Stimulated activated CD4-positive, alpha-beta T cell treated with anti-CD3 and anti-CD28 coated beads, Interleukin-1b, Interleukin-23, amount 100 ng/mL, for 24 hours (primary cell): ENCODE data around the gene MAPK11.

Source experiments
- DNase-seq, 4 experiments: peaks; one replicate each; pipeline ENCODE4 v3.0.0-alpha.2; 2020; ENCODE audit warnings: low read depth in 4 of 4, low spot score in 1 of 4

The MAPK11 gene

GRCh38 chr22:50308597-50308935 is 38.4 kb upstream of the MAPK11 start:
- DNase-seq = no peak

GRCh38 chr22:50307890-50308596 is 37.9 kb upstream of the MAPK11 start:
- no peak for DNase-seq

DNA sequence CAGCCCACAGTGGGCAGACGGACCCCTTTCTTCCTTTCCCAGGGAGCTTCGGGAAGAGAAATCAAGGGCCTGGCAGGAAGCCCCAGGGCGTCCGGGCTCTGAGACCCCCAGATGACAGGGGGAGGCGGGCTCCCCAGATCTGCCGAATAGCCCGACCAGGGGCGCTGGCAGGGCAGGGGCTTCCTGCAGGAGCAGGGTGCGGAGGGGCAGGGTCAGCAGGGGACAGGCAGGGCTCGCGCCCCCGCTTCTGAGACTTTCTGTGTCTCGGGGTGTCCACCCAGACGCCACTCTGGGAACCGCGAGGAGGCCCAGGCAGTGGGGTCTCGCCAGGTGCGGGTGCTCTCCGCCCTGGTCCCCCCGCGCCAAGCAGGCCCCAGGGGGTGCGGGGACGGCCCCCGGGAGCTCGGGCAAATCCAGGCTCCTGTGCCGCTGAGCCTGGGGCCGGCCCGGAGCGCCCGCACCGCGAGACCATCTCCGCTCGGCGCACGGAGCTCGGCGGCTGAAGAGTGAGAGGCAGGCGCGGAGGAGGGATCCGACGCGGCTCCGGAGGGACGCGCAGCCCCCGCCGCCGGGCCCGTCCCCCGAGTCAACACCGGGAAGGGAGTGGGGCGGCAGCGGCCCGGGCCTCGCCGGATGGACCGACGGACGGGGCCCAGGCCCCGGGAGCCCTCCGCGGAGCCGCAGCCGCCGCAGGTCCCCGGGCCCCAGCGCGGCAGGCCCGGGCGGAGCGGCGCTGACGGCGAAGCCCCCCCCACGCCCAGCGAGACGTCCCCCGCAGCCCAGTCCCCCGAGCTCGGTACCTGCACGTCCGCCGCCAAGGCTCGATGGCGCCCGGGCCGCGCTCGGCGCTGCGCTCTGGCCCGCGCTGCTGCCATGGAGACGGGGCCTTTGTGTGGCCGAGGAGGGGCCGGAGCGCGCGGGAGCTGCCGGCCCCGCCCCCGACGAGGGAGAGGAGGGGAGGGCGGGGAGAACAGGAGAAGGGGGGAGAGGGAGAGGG is 36.9 kb upstream of the MAPK11 start, which contains the start of gene PLXNB2:
Gene PLXNB2, minus strand, starts transcription at position 894 of the 997 bp plus-strand sequence. CDS start 17,062 bp downstream, outside the sequence.
- DNase-seq = no peak

DNA sequence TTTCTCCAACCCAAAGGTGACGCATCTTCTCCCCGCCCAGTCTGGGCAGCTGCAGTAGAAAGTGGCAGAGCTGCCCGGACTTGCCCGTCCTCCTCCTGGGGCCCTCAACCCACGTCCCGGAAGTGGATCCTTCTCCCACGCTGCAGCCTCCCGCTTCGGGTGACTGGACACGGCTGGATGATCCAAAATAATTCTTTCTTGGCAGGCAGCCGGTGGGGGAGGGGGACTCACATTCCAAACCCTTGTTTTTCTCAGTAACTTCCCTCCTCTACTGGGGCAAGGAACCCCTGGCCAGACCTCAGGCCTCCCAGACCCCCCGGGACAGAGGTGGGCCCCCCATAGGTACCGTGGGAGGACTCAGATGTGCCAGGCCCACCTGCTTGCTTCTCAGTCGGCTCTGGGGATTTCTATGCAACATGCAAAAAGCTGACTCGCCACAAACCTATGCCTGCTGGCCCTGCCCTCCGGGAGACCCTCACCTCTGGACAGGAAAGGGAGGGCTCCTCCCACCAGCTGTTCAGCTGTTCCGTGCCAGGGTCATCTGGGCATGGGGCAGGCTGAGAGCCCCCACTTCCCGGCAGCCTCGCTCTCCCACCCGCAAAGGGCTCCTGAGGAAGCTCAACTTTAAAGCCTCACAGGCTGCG is 35.9 kb upstream of the MAPK11 start:
- no peak for DNase-seq

DNA sequence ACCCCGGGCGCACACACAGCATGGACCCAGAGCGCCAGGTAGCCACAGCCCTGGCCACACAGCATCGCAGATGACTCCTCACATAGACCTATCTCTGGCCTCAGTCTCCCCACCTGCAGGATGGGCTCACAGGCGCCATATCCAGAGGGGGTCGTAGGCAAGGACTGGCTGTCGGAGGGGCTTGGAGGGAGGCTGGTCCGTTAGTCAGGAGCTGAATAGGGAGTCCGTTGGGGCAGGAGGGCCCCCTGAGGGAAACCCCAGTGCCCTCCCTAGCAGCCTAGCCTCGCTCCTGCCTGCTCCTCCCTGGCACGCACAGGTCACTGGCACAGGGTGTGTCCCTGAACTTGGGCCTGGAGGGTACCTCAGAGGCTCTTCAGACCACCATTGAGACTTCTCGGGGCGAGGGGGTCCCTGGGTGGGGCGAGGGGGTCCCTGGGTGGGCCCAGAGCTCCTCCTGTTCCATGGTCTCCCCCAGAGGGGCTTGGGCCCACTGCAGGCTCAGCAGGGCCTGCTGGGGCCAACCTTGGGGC is 35.3 kb upstream of the MAPK11 start:
- no peak for DNase-seq

DNA sequence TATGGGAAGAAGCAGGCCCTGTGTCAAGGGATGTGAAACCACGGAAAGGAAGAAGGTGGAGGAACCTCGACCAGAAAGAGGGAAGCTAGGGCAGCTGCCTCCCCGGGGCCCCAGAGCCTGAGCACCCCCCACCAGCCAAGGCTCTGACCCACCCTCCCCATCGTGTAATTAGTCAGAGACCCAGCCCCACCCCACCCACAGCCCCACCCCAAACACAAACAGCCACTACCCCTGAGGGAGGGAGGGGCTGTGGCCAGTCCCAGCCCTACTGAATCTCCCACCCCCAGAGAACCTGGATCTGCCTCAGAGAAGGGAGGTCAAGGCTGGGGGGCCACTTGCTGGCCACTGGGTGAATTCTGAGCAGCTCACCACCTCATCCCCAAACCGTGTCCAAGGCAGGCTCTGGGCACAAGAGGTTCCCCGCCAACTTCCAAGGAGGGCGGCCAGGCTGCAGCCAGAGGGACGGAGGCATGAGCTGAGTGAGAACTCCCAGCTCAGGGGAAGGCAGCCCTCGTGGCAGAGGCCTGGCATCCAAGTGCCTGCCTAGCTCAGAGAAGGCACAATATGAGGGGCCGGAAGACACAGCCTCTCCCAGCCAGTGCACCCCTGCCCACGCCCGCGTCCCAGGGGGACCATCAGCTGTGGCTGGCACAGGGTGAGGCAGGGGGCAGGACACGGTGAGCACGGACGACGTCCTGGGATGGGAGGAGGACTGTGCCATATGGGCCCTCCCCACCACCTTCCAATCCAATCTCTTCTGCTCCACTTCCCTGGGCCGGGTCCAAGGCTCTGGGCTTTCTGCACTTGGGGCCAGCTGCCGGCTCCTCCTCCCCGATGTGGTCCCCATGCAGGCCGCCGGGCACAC is 34.6 kb upstream of the MAPK11 start:
- no peak for DNase-seq

- no peak for DNase-seq
Measured at GRCh38 chr22:50303848-50304527, 33.8 kb upstream of the MAPK11 start.

- DNase-seq = no peak
Measured at GRCh38 chr22:50303515-50303847, 33.3 kb upstream of the MAPK11 start.

DNA sequence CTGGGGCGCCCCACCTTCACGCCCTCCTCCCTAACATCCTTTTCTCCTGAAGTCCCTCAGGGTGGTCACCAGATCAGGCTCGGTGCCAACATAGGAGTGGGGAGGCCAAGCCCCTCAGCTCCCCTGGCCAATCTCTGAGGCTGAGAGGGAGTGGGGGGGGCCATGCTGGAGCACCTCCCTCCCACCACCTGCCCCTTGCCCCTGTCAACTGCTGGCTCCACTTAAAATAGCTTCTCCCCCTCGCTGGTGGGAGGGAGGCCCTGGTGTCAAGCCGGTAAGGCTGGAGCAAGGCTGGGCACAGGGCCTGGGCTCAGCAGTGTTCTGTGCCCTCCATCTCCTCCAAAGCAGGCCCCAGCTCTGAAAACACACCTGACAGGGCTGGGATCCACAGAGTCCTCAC is 32.4 kb upstream of the MAPK11 start:
- DNase-seq = no peak

GRCh38 chr22:50302041-50302541 is 31.9 kb upstream of the MAPK11 start:
- no peak for DNase-seq

DNA sequence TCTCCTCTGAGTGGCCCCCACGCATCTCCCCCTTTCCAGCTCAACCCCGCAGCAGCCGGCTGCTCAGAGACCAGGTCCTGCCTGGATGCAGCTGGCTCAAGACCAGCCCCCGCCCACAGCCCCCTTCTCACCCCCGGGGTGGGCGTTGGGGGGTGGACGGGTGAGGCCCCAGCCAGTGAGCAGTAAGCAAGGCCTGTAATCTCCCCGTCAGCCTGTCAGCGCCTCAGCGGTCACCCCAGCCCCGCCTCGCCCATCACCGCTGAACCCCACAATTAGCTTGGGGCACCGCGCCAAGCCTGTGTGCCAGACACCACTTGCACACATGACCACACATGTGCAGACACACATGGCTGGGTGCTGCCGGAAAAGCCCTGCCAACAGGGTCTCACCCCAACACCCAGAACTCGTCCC is 31.4 kb upstream of the MAPK11 start:
- no peak for DNase-seq

DNA sequence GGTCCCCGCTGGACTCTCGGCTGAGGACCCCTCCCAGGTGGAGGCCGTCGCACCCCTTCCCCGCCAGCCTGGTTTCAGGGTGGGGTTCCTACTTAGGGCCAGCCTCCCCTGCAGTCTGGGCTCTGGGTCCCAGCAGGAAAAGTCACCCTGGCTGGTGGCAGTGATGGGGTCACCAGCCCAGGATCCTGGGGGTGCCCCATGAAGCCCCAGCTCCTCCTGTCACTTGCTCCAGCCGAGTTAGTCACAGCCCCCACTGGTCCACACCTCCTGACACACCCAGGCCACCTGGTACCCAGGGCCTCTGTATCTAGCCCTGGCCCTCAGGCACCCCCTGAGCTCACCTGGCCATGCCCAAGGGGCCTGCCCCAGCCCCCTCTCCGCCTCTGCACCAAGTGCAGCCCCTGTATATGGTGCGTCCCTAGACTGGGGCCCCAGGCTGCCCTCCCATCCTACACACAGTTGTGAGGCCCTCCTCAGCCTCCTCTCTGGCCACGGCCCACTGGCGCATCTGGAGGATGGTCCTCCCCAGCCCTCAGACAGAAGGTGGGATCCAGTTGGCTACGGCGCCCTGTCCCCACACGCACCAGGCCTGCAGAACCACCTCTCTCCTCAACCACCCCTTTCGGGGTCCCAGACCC is 30.6 kb upstream of the MAPK11 start:
- no peak for DNase-seq

- no peak for DNase-seq
Measured at GRCh38 chr22:50299785-50300619, 29.8 kb upstream of the MAPK11 start.

DNA sequence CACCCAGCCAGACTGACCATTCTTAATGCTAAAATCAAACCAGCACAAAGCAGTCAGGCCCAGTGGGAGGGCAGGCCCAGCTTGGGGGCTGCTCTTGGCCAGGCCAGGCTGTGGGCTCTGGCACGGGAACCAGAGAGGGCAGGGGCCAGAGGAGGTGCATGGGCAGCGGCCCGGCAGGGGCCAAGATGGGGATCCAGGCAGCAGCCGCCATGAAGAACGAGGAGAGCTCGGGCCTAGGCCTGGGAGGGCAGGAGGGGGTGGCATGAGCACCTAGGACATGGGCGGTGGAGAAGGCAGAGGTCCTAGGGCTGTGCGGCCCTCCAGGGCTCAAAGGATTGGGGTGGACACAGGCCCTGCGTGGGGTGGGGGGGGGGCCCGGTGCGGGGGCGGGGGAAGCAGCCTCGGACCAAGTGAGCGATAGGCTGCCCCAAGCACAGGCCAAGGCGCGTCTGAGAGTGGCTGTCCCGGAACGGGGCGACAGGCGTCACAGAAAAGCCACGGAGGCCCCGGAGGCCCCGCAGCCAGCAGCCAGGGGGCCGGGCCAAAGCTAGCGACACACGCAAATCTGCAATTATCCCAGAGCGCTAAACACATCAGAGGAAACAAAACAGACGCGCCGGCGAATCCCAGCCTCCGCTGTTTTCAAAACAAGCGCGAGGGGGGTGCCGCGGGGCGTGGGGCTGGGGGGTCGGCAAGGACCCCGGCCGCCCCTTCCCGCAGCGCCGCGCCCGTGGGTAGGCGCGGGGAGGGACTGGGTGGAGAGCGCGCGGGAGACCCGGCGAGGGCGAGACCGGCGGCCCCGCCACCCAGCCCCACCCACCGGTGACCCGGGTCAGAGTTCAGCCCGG is 29.0 kb upstream of the MAPK11 start:
- no peak for DNase-seq

GRCh38 chr22:50298266-50298637 is 28.1 kb upstream of the MAPK11 start:
- DNase-seq = no peak

DNA sequence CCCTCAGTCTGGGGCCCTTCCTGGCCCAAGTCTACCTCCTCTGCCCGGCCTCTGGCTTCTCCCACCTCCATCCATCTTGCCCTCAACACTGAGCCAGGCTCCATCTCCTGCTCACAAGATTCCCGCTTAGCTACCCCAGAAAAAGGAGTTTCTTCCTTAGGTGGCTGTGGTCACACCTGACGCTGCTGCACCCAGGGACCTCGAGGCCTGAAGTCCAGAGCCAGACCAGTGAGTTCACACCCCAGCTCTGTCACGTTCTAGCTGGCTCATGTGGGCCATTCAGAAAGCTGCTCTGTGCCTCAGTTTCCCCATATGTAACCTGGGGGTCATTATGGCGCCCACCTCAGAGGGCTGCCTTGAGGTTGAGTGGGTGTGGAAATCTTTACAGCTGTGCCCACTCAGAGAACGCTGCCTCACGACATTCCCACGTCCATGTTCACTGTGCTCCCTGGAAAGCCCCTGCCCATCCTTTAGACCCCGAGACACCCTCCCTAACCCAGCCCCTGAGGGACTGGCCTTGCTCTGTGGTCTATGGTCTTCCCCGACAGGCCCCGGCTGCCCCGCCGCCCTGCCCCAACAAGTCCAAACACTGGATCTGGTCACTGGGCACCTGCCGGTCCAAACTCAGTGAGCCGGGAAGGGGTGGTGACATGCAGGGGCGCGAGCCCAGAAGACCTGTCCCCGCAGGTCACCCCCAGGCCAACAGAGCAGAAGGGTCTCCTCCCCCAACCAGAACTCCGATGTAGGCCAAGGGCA is 27.5 kb upstream of the MAPK11 start:
- no peak for DNase-seq
